NCI-H82 (cell line): Measurements from ENCODE around the gene EFCAB11.
A peak's percentile ranks its signal among the peaks of the same experiment; 100 is the strongest.

ENCODE experiments used
- DNase-seq: peaks from one replicate; lab custom pipeline; 2025; lab: John Stamatoyannopoulos, UW

Gene EFCAB11

GRCh38 chr14:89954070-89955021 is at the start of gene EFCAB11:
Gene EFCAB11 (minus strand): TSS chr14:89954730. CDS start chr14:89954660, 70 bp downstream.
- peak; percentile 99 for DNase-seq

- peak; percentile 3 for DNase-seq
These were observed 49.2 kb upstream of the EFCAB11 start for GRCh38 chr14:90003526-90004307.

GRCh38 chr14:90000935-90001334 is 46.4 kb upstream of the EFCAB11 start:
- DNase-seq, result no peak

DNA sequence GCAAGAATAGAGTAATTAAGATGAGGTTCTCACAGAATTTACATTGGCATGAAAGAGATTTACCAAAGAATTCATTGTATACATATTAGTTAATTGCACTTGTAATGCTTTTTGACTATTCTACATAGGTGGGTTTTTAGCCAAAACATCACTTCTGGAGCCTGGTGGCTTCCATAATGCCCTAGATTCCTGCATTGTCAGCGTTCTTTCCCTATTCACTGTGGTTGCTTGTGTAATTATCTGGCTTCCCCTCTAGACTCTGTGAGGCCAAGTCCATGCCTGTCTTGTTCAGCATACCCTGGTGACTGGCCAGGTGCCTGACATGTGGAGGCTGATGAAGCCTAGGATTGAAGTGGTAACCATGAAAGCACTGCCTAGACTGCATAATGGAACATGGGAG is 42.4 kb upstream of the EFCAB11 start:
- no peak for DNase-seq

DNA sequence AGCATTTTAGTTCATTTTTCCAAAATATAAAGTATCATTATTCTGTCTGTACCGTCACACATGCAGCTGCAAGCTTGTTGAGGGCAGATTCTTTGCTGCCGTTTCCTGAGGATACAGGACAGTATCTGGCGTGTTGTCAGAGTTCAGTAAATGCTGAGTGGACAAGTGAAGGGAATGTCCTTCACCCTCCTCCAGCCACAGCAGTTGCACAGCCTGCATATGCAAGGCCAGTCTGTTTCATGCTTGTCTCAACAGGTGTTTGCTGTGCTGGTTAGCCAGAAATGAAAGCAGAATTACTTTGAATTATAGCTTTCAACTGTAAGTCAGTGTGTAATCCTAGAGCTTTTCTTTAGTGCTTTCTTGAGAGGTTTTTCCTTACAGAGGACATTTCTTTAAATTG is 37.7 kb upstream of the EFCAB11 start:
- DNase-seq, result no peak

GRCh38 chr14:89990623-89991275 is 36.2 kb upstream of the EFCAB11 start:
- no peak for DNase-seq

DNA sequence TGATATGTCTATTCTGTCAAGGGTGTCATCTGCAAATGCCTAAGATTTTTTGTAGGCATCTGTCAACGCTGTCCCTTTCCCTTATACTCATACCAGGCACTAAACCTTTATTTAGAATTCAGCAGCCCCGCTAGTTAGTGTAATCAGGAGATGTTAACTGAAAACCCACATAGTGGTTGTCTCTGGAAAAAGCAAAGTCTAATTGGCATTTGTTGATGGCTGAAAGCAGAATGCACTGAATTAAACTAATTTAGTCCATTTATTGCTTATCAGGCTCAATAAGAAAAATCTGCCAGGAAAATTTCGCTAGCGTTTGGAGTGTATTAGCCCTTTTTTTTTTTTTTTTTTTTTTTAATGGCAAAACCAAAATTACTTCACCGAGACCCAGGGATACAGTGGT is 35.7 kb upstream of the EFCAB11 start:
- no peak for DNase-seq

GRCh38 chr14:89988787-89989186 is 34.3 kb upstream of the EFCAB11 start:
- DNase-seq, result no peak

GRCh38 chr14:89987161-89987475 is 32.6 kb upstream of the EFCAB11 start:
- DNase-seq, result no peak

DNA sequence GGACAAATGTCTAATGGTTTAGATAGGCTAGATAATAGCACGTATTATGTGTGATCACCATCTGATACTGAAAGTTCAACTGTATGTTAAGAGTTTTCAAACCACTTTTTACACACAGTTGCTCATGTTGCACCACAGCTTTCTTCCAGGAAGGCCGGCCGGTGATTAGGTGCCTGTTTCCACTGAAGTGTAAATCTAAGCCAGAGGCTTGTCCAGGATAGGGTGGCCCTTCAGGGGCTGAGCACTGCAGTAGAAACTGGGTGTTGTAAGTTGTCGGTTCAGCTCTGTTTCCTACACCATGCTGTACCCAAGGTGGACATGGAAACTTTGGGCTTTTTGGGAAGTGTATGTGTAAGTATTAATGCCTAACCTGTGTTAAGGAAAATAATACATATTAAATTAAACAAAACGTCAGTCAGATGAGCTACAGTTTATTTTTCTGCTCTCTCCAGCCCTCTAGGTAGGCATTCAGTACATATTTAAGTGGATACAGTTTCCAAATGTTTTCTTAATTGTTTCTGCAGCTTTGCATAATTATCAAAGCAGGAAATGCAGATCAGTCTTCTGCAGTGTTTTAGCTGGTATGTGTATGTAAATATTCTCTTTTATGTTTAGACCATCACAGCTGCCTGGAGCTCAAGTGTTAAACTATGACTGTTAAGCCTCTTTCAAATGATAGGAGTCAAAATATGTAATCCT is 32.1 kb upstream of the EFCAB11 start:
- DNase-seq, result no peak

- no peak for DNase-seq
These were observed 28.8 kb upstream of the EFCAB11 start for GRCh38 chr14:89983375-89983774.

DNA sequence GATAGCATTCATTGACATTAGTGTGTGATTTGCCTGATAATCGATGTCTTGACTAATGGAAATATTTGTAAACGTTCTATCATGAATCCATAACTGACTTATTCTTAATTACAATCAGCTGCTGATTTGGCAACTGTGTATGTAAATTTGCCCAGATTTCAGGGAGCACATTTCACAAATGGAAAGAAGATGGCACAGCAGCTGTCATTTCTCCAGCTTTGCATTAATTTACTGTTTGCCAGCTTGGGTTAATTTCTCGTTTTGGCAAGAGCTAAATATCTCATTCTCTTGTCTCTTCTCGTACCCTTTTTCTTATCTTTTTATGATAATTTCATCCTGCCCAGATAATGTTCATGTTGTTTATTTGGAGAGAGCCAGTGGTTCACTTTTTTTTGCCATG is 24.1 kb upstream of the EFCAB11 start:
- DNase-seq, result no peak

GRCh38 chr14:89977668-89978067 is 23.1 kb upstream of the EFCAB11 start:
- DNase-seq, result no peak

- DNase-seq, result peak; percentile 82
These were observed 18.8 kb upstream of the EFCAB11 start for GRCh38 chr14:89973234-89973823.

- DNase-seq, result no peak
These were observed 11.3 kb upstream of the EFCAB11 start for GRCh38 chr14:89965839-89966238.

DNA sequence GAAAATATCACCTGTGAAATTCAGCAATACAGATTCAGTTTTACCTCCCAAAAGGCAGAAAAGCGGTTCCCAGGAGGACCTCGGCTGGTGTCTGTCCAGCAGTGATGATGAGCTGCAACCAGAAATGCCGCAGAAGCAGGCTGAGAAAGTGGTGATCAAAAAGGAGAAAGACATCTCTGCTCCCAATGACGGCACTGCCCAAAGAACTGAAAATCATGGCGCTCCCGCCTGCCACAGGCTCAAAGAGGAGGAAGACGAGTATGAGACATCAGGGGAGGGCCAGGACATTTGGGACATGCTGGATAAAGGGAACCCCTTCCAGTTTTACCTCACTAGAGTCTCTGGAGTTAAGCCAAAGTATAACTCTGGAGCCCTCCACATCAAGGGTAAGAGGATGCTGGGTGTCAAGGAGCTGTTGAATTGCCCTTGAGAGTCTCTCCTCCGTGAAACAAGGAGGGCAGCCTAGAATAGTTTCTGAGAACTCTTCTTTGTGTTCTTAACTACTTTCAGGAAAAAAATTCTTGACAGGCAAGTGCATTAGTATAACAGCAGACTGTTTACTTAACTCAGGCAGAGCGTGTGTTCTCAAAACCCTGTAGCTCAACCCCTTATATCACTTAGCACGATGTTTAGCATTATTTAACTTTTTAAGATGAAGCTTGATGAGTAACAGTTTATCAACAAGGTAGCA is 8.9 kb upstream of the EFCAB11 start:
- no peak for DNase-seq

GRCh38 chr14:89960914-89961313 is 6.4 kb upstream of the EFCAB11 start:
- no peak for DNase-seq

DNA sequence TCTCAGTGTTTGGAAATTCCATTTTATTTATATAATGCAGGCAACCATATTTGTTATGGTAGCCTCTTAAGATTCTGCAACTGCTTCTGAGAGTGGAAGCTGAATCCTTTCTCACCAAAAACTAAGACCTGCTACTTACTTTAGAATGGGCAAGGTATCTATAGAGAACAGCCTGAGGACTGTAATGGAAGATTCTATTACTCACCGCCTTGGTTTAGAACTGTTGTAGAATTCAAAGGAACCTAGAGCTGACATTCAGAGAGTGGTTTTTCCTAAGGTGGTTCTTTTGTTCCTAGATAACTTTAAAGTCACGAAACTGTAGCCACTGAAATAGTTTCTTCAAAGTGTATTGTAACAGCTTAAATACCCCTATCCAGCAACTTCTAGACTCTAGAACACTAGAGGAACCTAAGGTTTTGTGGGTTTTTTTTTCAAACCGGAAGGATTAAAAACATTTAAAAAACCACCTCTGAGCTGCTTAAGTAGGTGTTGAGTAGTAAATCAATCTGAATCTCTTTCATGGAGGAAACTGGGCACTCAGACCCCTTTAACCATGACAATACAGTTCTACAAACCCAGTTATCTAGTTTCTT is 5.4 kb upstream of the EFCAB11 start:
- no peak for DNase-seq

DNA sequence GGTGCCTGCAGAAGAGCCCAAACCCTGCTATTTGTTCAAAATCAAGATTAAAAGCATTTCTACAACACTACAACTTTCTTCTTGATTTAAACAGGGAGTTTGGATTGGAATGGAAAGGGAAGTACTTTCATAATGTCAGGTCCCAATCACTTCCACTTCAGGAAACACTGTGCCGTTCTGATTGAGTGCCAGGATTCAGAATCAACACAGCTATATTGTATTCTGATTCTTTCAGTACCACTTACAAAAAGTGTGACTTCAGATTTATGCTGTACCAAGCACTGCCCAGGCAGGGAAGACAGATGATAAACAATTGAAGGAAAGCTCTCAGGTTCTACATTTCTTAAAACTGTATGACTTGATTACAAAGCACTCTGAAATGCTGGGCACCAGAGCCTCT is 4.4 kb upstream of the EFCAB11 start:
- no peak for DNase-seq

GRCh38 chr14:89957791-89958190 is 3.3 kb upstream of the EFCAB11 start:
- DNase-seq, result no peak

GRCh38 chr14:89957376-89957775 is 2.8 kb upstream of the EFCAB11 start:
- no peak for DNase-seq
